SK-N-SH treated with all-trans-retinoic acid at 6 μM for 48 hours (cell line): Measurements from ENCODE around the gene C2CD3.

Experiments used
- ATAC-seq: fragments of 200-7000 bp; cut with Tn5 transposase; 3 replicates; pipeline ENCODE4 v1.9.1; 2020; ENCODE audit warnings: mild to moderate bottlenecking, moderate library complexity
- ARNTL ChIP-seq: fragments of 450-650 bp; formaldehyde crosslinking; IDR thresholded peaks from 2 replicates; pipeline ENCODE4 v1.5.0; 2020; ENCODE audit warnings: low read depth, mild to moderate bottlenecking, moderate library complexity, borderline replicate concordance
- BACH2 ChIP-seq: fragments of 250-450 bp; sonication (Bioruptor Pico); IDR thresholded peaks from 2 replicates; pipeline ENCODE4 v1.9.0; 2021; ENCODE audit warnings: mild to moderate bottlenecking, borderline replicate concordance
- CREB5 ChIP-seq: fragments of 250-450 bp; sonication (Bioruptor Pico); IDR thresholded peaks from 2 replicates; pipeline ENCODE4 v1.5.1; 2020; ENCODE audit warnings: low read depth, mild to moderate bottlenecking, moderate library complexity
- CSDC2 ChIP-seq: fragments of 250-450 bp; sonication (Bioruptor Pico); IDR thresholded peaks from 2 replicates; pipeline ENCODE4 v1.5.0; 2020; ENCODE audit warnings: mild to moderate bottlenecking, moderate library complexity
- CSRNP3 ChIP-seq: fragments of 250-450 bp; sonication (Bioruptor Pico); IDR thresholded peaks from 2 replicates; pipeline ENCODE4 v1.5.1; 2021; ENCODE audit warnings: mild to moderate bottlenecking, moderate library complexity
- ESRRG ChIP-seq: fragments of 250-450 bp; sonication (Bioruptor Pico); IDR thresholded peaks from 2 replicates; pipeline ENCODE4 v1.6.1; 2021; ENCODE audit warnings: mild to moderate bottlenecking
- GLIS3 ChIP-seq: fragments of 250-450 bp; sonication (Bioruptor Pico); IDR thresholded peaks from 2 replicates; pipeline ENCODE4 v1.5.0; 2020; ENCODE audit warnings: mild to moderate bottlenecking, moderate library complexity
- ISL1 ChIP-seq: fragments of 250-450 bp; sonication (Bioruptor Pico); IDR thresholded peaks from 2 replicates; pipeline ENCODE4 v2.1.2; 2022; ENCODE audit warnings: mild to moderate bottlenecking, moderate library complexity
- OSR1 ChIP-seq: fragments of 250-450 bp; sonication (Bioruptor Pico); IDR thresholded peaks from 2 replicates; pipeline ENCODE4 v1.8.0; 2022; ENCODE audit warnings: moderate library complexity, mild to moderate bottlenecking, inconsistent platforms
- PATZ1 ChIP-seq: fragments of 250-450 bp; sonication (Bioruptor Pico); IDR thresholded peaks from 2 replicates; pipeline ENCODE4 v1.8.0; 2020; ENCODE audit warnings: mild to moderate bottlenecking, moderate library complexity, borderline replicate concordance
- POU6F1 ChIP-seq: fragments of 250-450 bp; sonication (Bioruptor Pico); IDR thresholded peaks from 2 replicates; pipeline ENCODE4 v1.8.0; 2021; ENCODE audit warnings: low read depth, mild to moderate bottlenecking, moderate library complexity, borderline replicate concordance
- PPARA ChIP-seq: fragments of 250-450 bp; sonication (Bioruptor Pico); IDR thresholded peaks from 2 replicates; pipeline ENCODE4 v1.5.0; 2020; ENCODE audit warnings: mild to moderate bottlenecking, borderline replicate concordance
- RARB ChIP-seq: fragments of 250-450 bp; sonication (Bioruptor Pico); IDR thresholded peaks from 2 replicates; pipeline ENCODE4 v1.8.0; 2021; ENCODE audit warnings: mild to moderate bottlenecking, moderate library complexity
- SNAI2 ChIP-seq: fragments of 250-450 bp; sonication (Bioruptor Pico); IDR thresholded peaks from 2 replicates; pipeline ENCODE4 v1.5.0; 2020; ENCODE audit warnings: mild to moderate bottlenecking, moderate library complexity
- TCF4 ChIP-seq: fragments of 250-450 bp; sonication (Bioruptor Pico); IDR thresholded peaks from 2 replicates; pipeline ENCODE4 v1.8.0; 2021; ENCODE audit warnings: mild to moderate bottlenecking, moderate library complexity, borderline replicate concordance
- TOX ChIP-seq: fragments of 250-450 bp; sonication (Bioruptor Pico); IDR thresholded peaks from 2 replicates; pipeline ENCODE4 v1.8.0; 2021; ENCODE audit warnings: mild to moderate bottlenecking, moderate library complexity, borderline replicate concordance
- TSHZ2 ChIP-seq: fragments of 250-450 bp; sonication (Bioruptor Pico); IDR thresholded peaks from 2 replicates; pipeline ENCODE4 v1.5.0; 2020; ENCODE audit warnings: mild to moderate bottlenecking, moderate library complexity
- ZC3H10 ChIP-seq: fragments of 250-450 bp; sonication (Bioruptor Pico); IDR thresholded peaks from 2 replicates; pipeline ENCODE4 v1.5.1; 2021; ENCODE audit warnings: mild to moderate bottlenecking, moderate library complexity
- ZFP3 ChIP-seq: fragments of 250-450 bp; sonication (Bioruptor Pico); IDR thresholded peaks from 2 replicates; pipeline ENCODE4 v1.5.0; 2020; ENCODE audit warnings: mild to moderate bottlenecking, moderate library complexity
- ZFP30 ChIP-seq: fragments of 450-650 bp; formaldehyde crosslinking; IDR thresholded peaks from 2 replicates; pipeline ENCODE4 v1.5.0; 2022; ENCODE audit warnings: mild to moderate bottlenecking, moderate library complexity
- ZNF565 ChIP-seq: fragments of 450-650 bp; formaldehyde crosslinking; conservative IDR thresholded peaks from 2 replicates; pipeline ENCODE4 v1.5.0; 2020; ENCODE audit warnings: low read depth, mild to moderate bottlenecking, moderate library complexity
- ZNF70 ChIP-seq: fragments of 450-650 bp; formaldehyde crosslinking; IDR thresholded peaks from 2 replicates; pipeline ENCODE4 v1.5.0; 2020; ENCODE audit warnings: mild to moderate bottlenecking, moderate library complexity

C2CD3 gene

GRCh38 chr11:74004046-74004695 lies 166.6 kb downstream of the C2CD3 start:
- TF ChIP-seq PPARA (no peak), ARNTL (CRISPR knock-in tag) (no peak), ZNF70 (CRISPR knock-in tag) (no peak), TOX (CRISPR knock-in tag) (no peak), GLIS3 (CRISPR knock-in tag) (no peak), TCF4 (no peak), TSHZ2 (CRISPR knock-in tag) (no peak), ISL1 (CRISPR knock-in tag) (no peak), CSDC2 (CRISPR knock-in tag) (no peak), ESRRG (CRISPR knock-in tag) (no peak)
- ATAC-seq, result no peak

GRCh38 chr11:74002832-74003231 lies 168.0 kb downstream of the C2CD3 start:
- no peak for ATAC-seq
- TF ChIP-seq POU6F1 (no peak), ISL1 (CRISPR knock-in tag) (no peak), CREB5 (CRISPR knock-in tag) (no peak), TOX (CRISPR knock-in tag) (no peak), ZNF70 (CRISPR knock-in tag) (no peak), BACH2 (CRISPR knock-in tag) (no peak), ZC3H10 (CRISPR knock-in tag) (no peak), OSR1 (CRISPR knock-in tag) (no peak), ZFP3 (CRISPR knock-in tag) (no peak), RARB (CRISPR knock-in tag) (no peak), ZFP30 (CRISPR knock-in tag) (no peak)

- no peak for ATAC-seq
- TF ChIP-seq POU6F1, result no peak
Observed at GRCh38 chr11:74001822-74002286, 168.9 kb downstream of the C2CD3 start.

GRCh38 chr11:74000307-74001133 lies 170.3 kb downstream of the C2CD3 start:
- no peak for ATAC-seq
- TF ChIP-seq RARB (CRISPR knock-in tag) (no peak), CSRNP3 (CRISPR knock-in tag) (no peak), PATZ1 (CRISPR knock-in tag) (no peak), OSR1 (CRISPR knock-in tag) (no peak), SNAI2 (CRISPR knock-in tag) (no peak), ZC3H10 (CRISPR knock-in tag) (no peak), ZNF565 (no peak), GLIS3 (CRISPR knock-in tag) (no peak), PPARA (no peak), ARNTL (CRISPR knock-in tag) (no peak), CSDC2 (CRISPR knock-in tag) (no peak)
